HTERT RPE-1 (cell line): ENCODE results near the gene FAM124B.
"Not testable (repeated sequence)": the region's sequence is repeated elsewhere in the genome, so short reads cannot be mapped to it uniquely, and the experiment has no call there.

Source experiments
- in situ Hi-C: fragments of 300-500 bp; cut with MboI; formaldehyde crosslinking; loops from 4 replicates; pipeline ENCODE4 v1.14.3; 2020; ENCODE audit warnings: low sequenced_read_pairs

The FAM124B gene

GRCh38 chr2:224413381-224413780 is 11.5 kb upstream of the FAM124B start:
- in situ Hi-C loops = no loop called here

DNA sequence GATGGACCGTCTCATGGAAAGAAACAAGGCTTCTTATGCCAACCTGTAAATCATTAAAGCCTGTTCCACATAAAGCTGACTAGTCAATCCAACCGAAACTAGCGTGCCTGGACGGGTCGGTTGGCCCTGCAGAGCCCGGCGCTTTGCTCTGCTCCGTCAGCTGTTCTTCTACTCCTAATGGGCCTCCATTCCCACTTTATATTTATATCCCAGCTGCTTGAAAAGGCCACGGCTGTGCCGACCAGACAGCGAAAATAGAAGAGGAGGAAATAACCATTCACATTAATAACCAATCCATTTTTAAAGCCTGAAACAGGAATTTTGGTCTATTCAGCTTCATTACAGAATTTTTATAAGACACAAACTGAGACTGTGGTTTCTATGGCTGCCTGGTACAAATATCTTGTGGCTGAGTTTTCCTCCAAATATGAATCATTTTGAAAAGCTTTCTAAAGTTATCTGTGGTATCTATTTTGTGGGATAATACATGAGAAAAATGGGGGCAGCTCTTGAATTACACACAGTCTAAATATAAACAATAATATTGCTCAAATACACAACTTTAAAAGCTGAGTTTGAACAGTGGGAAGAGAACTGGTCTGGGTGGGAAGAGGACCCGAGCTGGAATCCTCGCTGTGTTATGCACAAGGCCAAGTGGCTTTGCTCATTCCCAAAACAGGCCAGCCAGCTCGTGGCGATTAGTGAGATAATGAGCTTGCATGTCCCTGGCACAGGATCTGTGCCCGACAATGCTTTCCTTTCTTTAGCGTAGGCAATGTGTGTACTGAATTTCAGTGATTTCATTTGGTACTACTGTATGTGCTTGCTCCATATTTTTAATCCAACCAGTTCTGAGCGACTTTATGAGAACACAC is 10.5 kb upstream of the FAM124B start:
- in situ Hi-C loops = no loop called here

DNA sequence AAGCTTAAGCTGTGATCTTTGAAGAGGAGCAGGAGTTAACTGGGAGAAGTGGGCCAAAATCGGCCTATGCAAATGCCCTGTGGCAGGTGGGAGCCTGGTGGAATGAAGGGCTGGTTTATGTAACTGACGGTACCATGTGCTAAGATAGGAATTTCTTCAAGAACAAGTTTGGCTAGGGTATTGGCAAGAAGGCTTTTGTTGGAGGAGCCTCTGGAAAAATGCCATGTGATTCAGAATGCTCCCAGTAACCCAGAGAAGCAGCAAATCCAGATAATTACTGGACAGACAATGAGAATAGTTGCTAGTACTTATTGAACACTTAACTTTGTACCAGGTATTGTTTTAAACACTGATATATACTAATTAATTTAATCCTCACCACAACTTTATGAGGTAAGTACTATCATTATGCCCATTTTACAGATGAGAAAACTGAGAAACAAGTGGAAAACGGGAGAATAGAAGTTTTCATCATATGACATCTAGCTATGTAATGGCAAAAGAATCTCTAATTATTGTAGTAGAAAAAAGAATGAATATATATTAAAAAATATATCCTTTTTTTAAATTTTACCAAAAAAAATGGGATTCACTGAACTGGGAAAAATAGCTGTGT is 9.1 kb upstream of the FAM124B start:
- in situ Hi-C loops = no loop called here

DNA sequence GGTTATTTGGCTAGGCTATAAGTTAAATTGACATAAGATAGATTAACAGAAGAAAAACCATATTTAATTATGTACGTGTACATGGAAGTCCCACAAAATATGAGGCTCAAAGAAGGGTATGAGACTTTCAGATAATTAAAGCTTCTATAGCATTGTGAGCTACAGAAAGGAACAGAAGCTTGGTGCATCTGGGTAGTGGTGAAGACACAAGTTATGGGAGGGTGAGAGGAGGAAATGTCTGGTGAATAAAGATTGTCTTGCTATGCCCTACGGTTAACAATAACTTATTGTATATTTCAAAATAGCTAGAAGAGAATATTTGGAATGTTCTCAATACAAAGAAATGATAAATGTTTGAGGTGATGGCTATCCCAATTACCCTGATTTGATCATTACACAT is 6.8 kb upstream of the FAM124B start:
- in situ Hi-C loops = no loop called here

- in situ Hi-C loops = no loop called here
Measured at GRCh38 chr2:224407241-224407701, 5.4 kb upstream of the FAM124B start.

GRCh38 chr2:224405841-224406370 is 4.0 kb upstream of the FAM124B start:
- in situ Hi-C loops = no loop called here

- in situ Hi-C loops = no loop called here
Measured at GRCh38 chr2:224405412-224405811, 3.5 kb upstream of the FAM124B start.

- in situ Hi-C loops = no loop called here
Measured at GRCh38 chr2:224404796-224405195, 2.9 kb upstream of the FAM124B start.

DNA sequence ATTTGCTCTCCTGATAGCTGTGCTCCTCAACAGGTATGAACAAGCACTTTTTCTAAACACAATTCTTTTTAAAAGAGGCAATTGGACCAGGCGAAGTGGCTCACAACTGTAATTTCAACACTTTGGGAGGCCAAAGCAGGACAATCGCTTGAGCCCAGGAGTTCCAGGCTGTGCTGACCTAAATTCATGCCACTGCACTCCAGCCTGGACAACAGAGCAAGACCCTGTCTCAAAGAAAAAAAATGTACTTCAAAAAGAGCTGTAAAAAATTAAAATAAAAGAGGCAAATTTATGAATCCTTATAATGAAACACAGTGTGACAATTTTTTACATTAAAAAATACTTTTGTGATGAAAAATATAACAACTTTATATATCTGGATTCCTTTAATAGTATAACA is 1.8 kb upstream of the FAM124B start:
- in situ Hi-C loops = no loop called here

- in situ Hi-C loops = no loop called here
Measured at GRCh38 chr2:224400886-224401632, 848 bp downstream of the FAM124B start.

GRCh38 chr2:224400174-224400810 is 1.6 kb downstream of the FAM124B start:
- in situ Hi-C loops = no loop called here

DNA sequence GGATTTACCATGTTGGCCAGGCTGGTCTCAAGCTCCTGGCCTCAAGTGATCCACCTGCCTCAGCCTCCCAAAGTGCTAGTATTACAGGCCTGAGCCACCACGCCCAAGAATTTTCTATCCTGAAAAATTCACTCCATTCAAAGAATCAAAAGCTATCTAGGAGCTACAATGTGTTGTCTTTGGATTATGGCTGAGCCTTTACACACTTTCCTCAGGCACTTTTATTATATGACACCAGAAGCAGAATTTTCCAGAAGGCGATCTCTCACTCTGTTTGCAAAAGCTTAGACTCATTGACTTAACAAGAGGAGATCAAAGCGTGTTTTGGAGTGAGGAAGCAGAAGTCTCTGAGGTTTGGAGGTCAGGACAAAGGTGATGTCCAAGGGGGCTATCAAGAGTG is 3.6 kb downstream of the FAM124B start:
- in situ Hi-C loops = no loop called here

DNA sequence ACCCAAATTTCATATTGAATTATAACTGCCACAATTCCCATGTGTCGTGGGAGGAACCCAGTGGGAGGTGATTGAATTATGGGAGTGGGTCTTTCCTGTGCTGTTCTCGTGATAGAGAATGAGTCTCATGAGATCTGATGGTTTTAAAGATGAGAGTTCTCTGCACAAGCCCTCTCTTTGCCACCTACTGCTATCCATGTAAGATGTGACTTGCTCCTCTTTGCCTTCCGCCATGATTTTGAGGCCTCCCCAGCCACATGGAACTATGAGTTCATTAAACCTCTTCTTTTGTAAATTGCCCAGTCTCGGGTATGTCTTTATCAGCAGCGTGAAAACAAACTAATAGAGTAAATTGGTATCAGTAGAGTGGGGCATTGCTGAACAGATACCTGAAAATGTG is 4.8 kb downstream of the FAM124B start:
- in situ Hi-C loops = not testable (repeated sequence)

DNA sequence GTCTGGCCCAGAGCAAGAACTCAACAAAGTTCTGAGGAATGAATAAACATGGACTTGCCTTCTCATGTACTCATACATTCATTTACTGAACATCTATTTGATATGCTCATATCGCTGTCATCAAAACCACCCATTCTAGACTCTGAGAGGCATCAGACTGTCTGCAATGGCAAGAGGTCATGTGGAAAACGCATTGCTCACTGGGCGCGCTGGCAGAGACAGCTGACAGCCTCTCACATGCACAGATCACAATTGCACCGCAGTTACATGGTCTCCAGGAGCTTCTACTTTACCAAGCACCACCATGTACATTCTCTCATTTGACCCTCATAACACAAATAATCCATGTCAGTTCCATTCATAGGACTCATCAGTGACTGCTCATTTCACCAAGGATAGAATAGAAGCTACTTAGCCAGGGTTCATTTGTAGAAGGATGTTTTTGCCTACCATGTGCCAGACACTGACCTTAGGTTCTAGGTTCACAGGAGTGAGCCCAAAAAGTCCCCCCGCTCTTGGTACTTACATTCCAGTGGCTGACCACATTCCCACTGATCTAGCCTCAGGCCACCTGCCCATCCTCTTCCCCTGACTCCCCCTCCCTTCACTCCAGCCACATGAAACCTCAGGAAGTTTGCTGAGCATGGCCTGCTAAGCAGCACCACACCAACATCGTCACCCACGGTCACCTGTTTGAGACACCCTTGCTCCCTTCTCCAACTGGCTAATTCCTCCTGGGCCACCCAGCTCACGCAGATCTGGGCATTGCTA is 6.1 kb downstream of the FAM124B start:
- in situ Hi-C loops = no loop called here

GRCh38 chr2:224393157-224393872 is 8.6 kb downstream of the FAM124B start:
- in situ Hi-C loops = no loop called here

- in situ Hi-C loops = no loop called here
Measured at GRCh38 chr2:224392545-224392944, 9.4 kb downstream of the FAM124B start.

GRCh38 chr2:224389317-224389716 is 12.6 kb downstream of the FAM124B start:
- in situ Hi-C loops = no loop called here

- in situ Hi-C loops = no loop called here
Measured at GRCh38 chr2:224386876-224387275, 15.0 kb downstream of the FAM124B start.

GRCh38 chr2:224382973-224383555 is 18.8 kb downstream of the FAM124B start:
- in situ Hi-C loops = no loop called here
